HCT116 (cell line): ENCODE measurements around the gene OR6B1. TPM values are rescaled to one million over a fixed set of nuclear protein-coding genes. Genes with fewer than 3 reads are reported as not detected.

Experiments used
- ATAC-seq: fragments of 200-7000 bp; cut with Tn5 transposase; 2 replicates; pipeline ENCODE4 v1.9.1; 2020; ENCODE audit warnings: mild to moderate bottlenecking, moderate library complexity
- BruUV-seq: library from RNA; stranded (reverse); fragments of 400-500 nt; replicated peaks from 2 replicates; lab custom pipeline; 2021; lab: Mats Ljungman, UMichigan
- CTCF ChIA-PET: fragments of 300-600 bp; sonication (Branson Sonifier 250); formaldehyde crosslinking; loops from one replicate; lab custom pipeline; 2021; ENCODE audit warnings: antibody characterized with exemption; lab: Charles Lee
- POLR2A ChIA-PET: fragments of 300-600, 350-600 bp; sonication (Branson Sonifier 250); formaldehyde crosslinking; loops from one replicate; lab custom pipeline; 2021; ENCODE audit warnings: antibody characterized with exemption; lab: Charles Lee
- RAD21 ChIA-PET, 2 experiments: fragments of 300-600 bp; sonication (Branson Sonifier 250); formaldehyde crosslinking; loops; one replicate each; lab custom pipeline; 2023; ENCODE audit warnings: low total read pairs in 2 of 2; ENCODE audit not compliant: uncharacterized antibody in 2 of 2, unreplicated experiment in 2 of 2, low non-redundant PET in 1 of 2; lab: Charles Lee
- DNase-seq: peaks from one replicate; pipeline ENCODE4 v3.0.0-alpha.2; 2010; ENCODE audit warnings: low read depth, low spot score
- H2AFZ ChIP-seq: fragments of 200-600 bp; shearing (Covaris generic), sonication (generic); 2 replicates; pipeline ENCODE4 v1.6.1; 2017; ENCODE audit warnings: low read depth, mixed run types, mixed read lengths, antibody characterized with exemption, low read length; ENCODE audit not compliant: poor library complexity, severe bottlenecking
- H3K27ac ChIP-seq: 2 replicates; pipeline ENCODE4 v1.5.1; 2012; ENCODE audit warnings: low read depth, low read length
- H3K27me3 ChIP-seq: fragments of 200-600 bp; sonication (generic); 2 replicates; pipeline ENCODE4 v1.6.1; 2016; ENCODE audit warnings: mixed run types, low read length, mixed read lengths; ENCODE audit not compliant: insufficient read depth
- H3K36me3 ChIP-seq, 2 experiments: fragments of 200-500 bp in 1 of 2; fragments of 200-600 bp in 1 of 2; sonication (Bioruptor generic) in 1 of 2; sonication (generic) in 1 of 2; 2 replicates each; pipeline versions ENCODE4 v1.5.1 to v1.6.1; 2014 to 2016; ENCODE audit warnings: low read length in 2 of 2, inconsistent platforms in 1 of 2, mixed read lengths in 1 of 2, mixed run types in 1 of 2; ENCODE audit not compliant: insufficient read depth in 2 of 2, control insufficient read depth in 1 of 2
- H3K4me1 ChIP-seq, 2 experiments: fragments of 200-600 bp in 1 of 2; sonication (generic) in 1 of 2; 2 replicates each; pipeline versions ENCODE4 v1.5.1 to v1.6.1; 2012 to 2017; ENCODE audit warnings: low read length in 2 of 2, inconsistent platforms in 1 of 2, mild to moderate bottlenecking in 1 of 2, mixed read lengths in 1 of 2, mixed run types in 1 of 2, moderate library complexity in 1 of 2; ENCODE audit not compliant: insufficient read depth in 2 of 2, control insufficient read depth in 1 of 2
- H3K4me2 ChIP-seq: fragments of 200-600 bp; sonication (generic); 2 replicates; pipeline ENCODE4 v1.6.1; 2017; ENCODE audit warnings: mixed run types, low read length, mixed read lengths
- H3K4me3 ChIP-seq, 2 experiments: fragments of 200-600 bp in 1 of 2; sonication (generic) in 1 of 2; replicated peaks in 1 of 2; 2 replicates each; pipeline ENCODE4 v1.5.1; 2011 to 2016; ENCODE audit warnings: low read length in 2 of 2, control low read depth in 1 of 2, low read depth in 1 of 2, mild to moderate bottlenecking in 1 of 2, mixed read lengths in 1 of 2, mixed run types in 1 of 2
- H3K79me2 ChIP-seq: fragments of 200-600 bp; sonication (generic); 2 replicates; pipeline ENCODE4 v1.6.1; 2017; ENCODE audit warnings: mild to moderate bottlenecking, mixed run types, low read length, moderate library complexity, mixed read lengths; ENCODE audit not compliant: insufficient read depth
- H3K9ac ChIP-seq: fragments of 200-600 bp; sonication (generic); 2 replicates; pipeline ENCODE4 v1.6.1; 2016; ENCODE audit warnings: low read length, mixed read lengths
- H3K9me2 ChIP-seq: fragments of 200-600 bp; sonication (generic), shearing (Covaris generic); 2 replicates; pipeline ENCODE4 v1.6.1; 2017; ENCODE audit warnings: mixed run types, mild to moderate bottlenecking, moderate library complexity; ENCODE audit not compliant: insufficient read depth
- H3K9me3 ChIP-seq, 2 experiments: fragments of 200-500 bp in 1 of 2; fragments of 200-600 bp in 1 of 2; sonication (Bioruptor generic) in 1 of 2; sonication (generic) in 1 of 2; 2 replicates each; pipeline ENCODE4 v1.6.1; 2014 to 2017; ENCODE audit warnings: low read length in 2 of 2, mixed read lengths in 2 of 2, inconsistent platforms in 1 of 2, low read depth in 1 of 2, mild to moderate bottlenecking in 1 of 2, mixed run types in 1 of 2, moderate library complexity in 1 of 2; ENCODE audit not compliant: control insufficient read depth in 1 of 2, insufficient read depth in 1 of 2
- H4K20me1 ChIP-seq: fragments of 200-600 bp; sonication (generic), shearing (Covaris generic); 2 replicates; pipeline ENCODE4 v1.6.1; 2017; ENCODE audit warnings: mixed run types, mild to moderate bottlenecking, moderate library complexity; ENCODE audit not compliant: insufficient read depth
- EGR1 ChIP-seq: IDR thresholded peaks from 2 replicates; pipeline ENCODE4 v1.6.1; 2012; ENCODE audit warnings: low read depth
- JUND ChIP-seq: IDR thresholded peaks from 2 replicates; pipeline ENCODE4 v1.6.1; 2012
- TCF7L2 ChIP-seq: IDR thresholded peaks from 2 replicates; pipeline ENCODE4 v1.7.0; 2011; ENCODE audit warnings: borderline replicate concordance, inconsistent platforms; ENCODE audit not compliant: insufficient read depth, insufficient read length; ENCODE audit errors: extremely low read depth
- YY1 ChIP-seq: IDR thresholded peaks from 2 replicates; pipeline ENCODE4 v1.6.1; 2011; ENCODE audit warnings: low read length, low read depth, moderate library complexity, mild to moderate bottlenecking; ENCODE audit not compliant: insufficient replicate concordance; ENCODE audit errors: extremely low read depth
- ZNF274 ChIP-seq: fragments of 200-500 bp; sonication (Bioruptor generic); IDR thresholded peaks from 2 replicates; pipeline ENCODE4 v1.6.1; 2014; ENCODE audit warnings: mild to moderate bottlenecking, low read depth, low read length, inconsistent platforms
- intact Hi-C: fragments of 100-400 bp; cut with micrococcal nuclease; formaldehyde crosslinking; loops from 2 replicates; pipeline ENCODE4 v1.10.0; 2022
- total RNA-seq: library from RNA; stranded (reverse); gene quantifications from one replicate; pipeline ENCODE4 v1.2.1, GENCODE V29; 2021; ENCODE audit not compliant: unreplicated experiment
- TF ChIP-seq, protein P1 (sequence below): IDR thresholded peaks from 2 replicates; pipeline ENCODE4 v1.6.1; 2012; ENCODE audit warnings: low read depth
- TF ChIP-seq, protein P2 (sequence below): IDR thresholded peaks from 2 replicates; pipeline ENCODE4 v1.6.1; 2011; ENCODE audit warnings: mild to moderate bottlenecking, low read length, moderate library complexity; ENCODE audit not compliant: insufficient replicate concordance; ENCODE audit errors: extremely low read depth

The OR6B1 gene
- total RNA-seq, 1 experiment from 2014 or later, result not detected

DNA sequence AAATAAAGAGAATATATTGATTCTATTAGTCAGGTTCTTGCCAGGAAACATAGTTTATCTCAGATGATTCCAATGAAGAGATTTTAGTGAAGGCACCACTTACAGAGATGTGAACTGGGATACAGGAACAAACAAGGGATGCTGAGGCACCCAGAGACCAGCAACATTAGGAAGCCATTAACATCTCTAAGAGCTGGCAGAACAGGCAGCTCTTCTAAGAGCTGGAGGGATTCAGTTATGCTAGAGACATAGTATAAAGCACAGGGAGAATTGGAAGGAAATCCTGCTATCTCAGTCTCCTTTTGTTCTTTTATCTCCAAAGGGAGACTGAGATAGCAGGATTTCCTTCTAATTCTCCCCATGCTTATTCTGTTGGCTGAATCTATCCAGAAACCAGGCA is 22.0 kb downstream of the OR6B1 start:
- H3K4me1 ChIP-seq, result no peaks in the 10 kb centered on the region
- H3K9me3 ChIP-seq, result no peaks in the 10 kb centered on the region
- TF ChIP-seq JUND (no peak), ZNF274 (no peak), EGR1 (no peak)
- TF ChIP-seq, protein P1, sequence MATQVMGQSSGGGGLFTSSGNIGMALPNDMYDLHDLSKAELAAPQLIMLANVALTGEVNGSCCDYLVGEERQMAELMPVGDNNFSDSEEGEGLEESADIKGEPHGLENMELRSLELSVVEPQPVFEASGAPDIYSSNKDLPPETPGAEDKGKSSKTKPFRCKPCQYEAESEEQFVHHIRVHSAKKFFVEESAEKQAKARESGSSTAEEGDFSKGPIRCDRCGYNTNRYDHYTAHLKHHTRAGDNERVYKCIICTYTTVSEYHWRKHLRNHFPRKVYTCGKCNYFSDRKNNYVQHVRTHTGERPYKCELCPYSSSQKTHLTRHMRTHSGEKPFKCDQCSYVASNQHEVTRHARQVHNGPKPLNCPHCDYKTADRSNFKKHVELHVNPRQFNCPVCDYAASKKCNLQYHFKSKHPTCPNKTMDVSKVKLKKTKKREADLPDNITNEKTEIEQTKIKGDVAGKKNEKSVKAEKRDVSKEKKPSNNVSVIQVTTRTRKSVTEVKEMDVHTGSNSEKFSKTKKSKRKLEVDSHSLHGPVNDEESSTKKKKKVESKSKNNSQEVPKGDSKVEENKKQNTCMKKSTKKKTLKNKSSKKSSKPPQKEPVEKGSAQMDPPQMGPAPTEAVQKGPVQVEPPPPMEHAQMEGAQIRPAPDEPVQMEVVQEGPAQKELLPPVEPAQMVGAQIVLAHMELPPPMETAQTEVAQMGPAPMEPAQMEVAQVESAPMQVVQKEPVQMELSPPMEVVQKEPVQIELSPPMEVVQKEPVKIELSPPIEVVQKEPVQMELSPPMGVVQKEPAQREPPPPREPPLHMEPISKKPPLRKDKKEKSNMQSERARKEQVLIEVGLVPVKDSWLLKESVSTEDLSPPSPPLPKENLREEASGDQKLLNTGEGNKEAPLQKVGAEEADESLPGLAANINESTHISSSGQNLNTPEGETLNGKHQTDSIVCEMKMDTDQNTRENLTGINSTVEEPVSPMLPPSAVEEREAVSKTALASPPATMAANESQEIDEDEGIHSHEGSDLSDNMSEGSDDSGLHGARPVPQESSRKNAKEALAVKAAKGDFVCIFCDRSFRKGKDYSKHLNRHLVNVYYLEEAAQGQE, result no peak
- no peaks in the 10 kb centered on the region for H3K79me2 ChIP-seq
- DNase-seq, result no peak
- no peak for ATAC-seq
- ChIA-PET POLR2A (no interaction called here), CTCF (interaction anchor here (0.6 kb wide), 1 partner anchor 94 kb away, joined by 3 read pairs; no protein-coding TSS in a partner anchor), RAD21 (no interaction called here)
- H2AFZ ChIP-seq, result no peak overlapping the region
- no peaks in the 10 kb centered on the region for H4K20me1 ChIP-seq
- no TSS peak for BruUV-seq
- no peaks in the 10 kb centered on the region for H3K27me3 ChIP-seq
- H3K27ac ChIP-seq, result no peak overlapping the region
- H3K36me3 ChIP-seq, result no peaks in the 10 kb centered on the region
- intact Hi-C loops, result loop anchor here (5.0 to 10.0 kb wide), 2 partner anchors 60 to 117 kb away; partner anchors contain the start of gene TCAF1
- H3K4me3 ChIP-seq, result no peak overlapping the region
- no peak overlapping the region for H3K4me2 ChIP-seq
- H3K9me2 ChIP-seq, result no peaks in the 10 kb centered on the region
- no peak overlapping the region for H3K9ac ChIP-seq

DNA sequence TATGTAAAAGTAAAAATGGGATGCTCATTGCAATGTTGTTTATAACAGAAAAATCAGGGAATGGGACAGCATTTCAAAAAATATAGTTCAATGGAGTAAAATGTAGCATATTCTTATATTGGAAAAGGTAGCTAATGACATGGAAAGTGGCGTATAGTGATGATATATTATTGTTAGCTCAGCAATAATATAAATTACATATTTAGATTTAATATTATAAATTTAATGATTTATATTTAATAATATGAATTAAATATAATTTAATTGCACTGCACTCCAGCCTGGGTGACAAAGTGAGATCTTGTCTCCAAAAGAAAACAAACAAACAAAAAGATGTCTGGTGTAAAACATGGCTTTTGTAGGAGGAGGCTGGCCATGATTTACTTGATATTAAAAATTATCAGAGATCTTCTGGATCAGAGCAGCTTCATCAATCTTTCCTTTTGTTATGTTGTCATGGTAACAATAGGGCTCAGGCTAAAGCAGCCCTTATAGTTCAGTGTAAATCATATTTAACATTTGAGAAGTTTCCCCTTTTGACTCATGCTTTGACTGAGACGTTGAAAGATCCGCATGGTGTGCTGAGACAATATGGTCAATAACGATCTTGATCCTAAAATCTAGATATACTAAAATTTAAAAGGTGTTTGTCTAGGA is 23.2 kb downstream of the OR6B1 start:
- no peaks in the 10 kb centered on the region for H3K27me3 ChIP-seq
- no peaks in the 10 kb centered on the region for H4K20me1 ChIP-seq
- peaks cover 0 to 6% of the 10 kb centered on the region in 2 experiments; a peak in 2 of 4 replicates for H3K4me1 ChIP-seq
- no peak overlapping the region for H3K4me2 ChIP-seq
- POLR2A ChIA-PET, result no interaction called here
- H3K9me3 ChIP-seq, result no peaks in the 10 kb centered on the region
- intact Hi-C loops, result loop anchor here (5.0 to 10.0 kb wide), 2 partner anchors 59 to 118 kb away; partner anchors contain the start of gene TCAF1
- H3K9me2 ChIP-seq, result no peaks in the 10 kb centered on the region
- CTCF ChIA-PET, result interaction anchor here (1.1 kb wide), 1 partner anchor 122 kb away, joined by 3 read pairs; the partner anchor contains the start of gene TCAF1
- ATAC-seq (no peak), DNase-seq (no peak)
- no TSS peak for BruUV-seq
- H3K79me2 ChIP-seq, result no peaks in the 10 kb centered on the region
- H3K36me3 ChIP-seq, result no peaks in the 10 kb centered on the region
- H3K9ac ChIP-seq, result no peak overlapping the region
- RAD21 ChIA-PET, result no interaction called here
- no peak overlapping the region for H3K27ac ChIP-seq
- H2AFZ ChIP-seq, result no peak overlapping the region
- H3K4me3 ChIP-seq, result no peak overlapping the region
- TF ChIP-seq TCF7L2 (no peak), YY1 (no peak)
- TF ChIP-seq, protein P1, result no peak
- TF ChIP-seq, protein P2, sequence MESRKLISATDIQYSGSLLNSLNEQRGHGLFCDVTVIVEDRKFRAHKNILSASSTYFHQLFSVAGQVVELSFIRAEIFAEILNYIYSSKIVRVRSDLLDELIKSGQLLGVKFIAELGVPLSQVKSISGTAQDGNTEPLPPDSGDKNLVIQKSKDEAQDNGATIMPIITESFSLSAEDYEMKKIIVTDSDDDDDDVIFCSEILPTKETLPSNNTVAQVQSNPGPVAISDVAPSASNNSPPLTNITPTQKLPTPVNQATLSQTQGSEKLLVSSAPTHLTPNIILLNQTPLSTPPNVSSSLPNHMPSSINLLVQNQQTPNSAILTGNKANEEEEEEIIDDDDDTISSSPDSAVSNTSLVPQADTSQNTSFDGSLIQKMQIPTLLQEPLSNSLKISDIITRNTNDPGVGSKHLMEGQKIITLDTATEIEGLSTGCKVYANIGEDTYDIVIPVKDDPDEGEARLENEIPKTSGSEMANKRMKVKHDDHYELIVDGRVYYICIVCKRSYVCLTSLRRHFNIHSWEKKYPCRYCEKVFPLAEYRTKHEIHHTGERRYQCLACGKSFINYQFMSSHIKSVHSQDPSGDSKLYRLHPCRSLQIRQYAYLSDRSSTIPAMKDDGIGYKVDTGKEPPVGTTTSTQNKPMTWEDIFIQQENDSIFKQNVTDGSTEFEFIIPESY, result no peak
